DMS 273 treated with DMSO at 0.1 percent for 48 hours (cell line): ENCODE data around the gene AVEN.
"Not testable (repeated sequence)": the region's sequence is repeated elsewhere in the genome, so short reads cannot be mapped to it uniquely, and the experiment has no call there.

ENCODE experiments used
- DNase-seq: peaks from one replicate; lab custom pipeline; 2025; lab: John Stamatoyannopoulos, UW

The AVEN gene, protein sequence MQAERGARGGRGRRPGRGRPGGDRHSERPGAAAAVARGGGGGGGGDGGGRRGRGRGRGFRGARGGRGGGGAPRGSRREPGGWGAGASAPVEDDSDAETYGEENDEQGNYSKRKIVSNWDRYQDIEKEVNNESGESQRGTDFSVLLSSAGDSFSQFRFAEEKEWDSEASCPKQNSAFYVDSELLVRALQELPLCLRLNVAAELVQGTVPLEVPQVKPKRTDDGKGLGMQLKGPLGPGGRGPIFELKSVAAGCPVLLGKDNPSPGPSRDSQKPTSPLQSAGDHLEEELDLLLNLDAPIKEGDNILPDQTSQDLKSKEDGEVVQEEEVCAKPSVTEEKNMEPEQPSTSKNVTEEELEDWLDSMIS

DNA sequence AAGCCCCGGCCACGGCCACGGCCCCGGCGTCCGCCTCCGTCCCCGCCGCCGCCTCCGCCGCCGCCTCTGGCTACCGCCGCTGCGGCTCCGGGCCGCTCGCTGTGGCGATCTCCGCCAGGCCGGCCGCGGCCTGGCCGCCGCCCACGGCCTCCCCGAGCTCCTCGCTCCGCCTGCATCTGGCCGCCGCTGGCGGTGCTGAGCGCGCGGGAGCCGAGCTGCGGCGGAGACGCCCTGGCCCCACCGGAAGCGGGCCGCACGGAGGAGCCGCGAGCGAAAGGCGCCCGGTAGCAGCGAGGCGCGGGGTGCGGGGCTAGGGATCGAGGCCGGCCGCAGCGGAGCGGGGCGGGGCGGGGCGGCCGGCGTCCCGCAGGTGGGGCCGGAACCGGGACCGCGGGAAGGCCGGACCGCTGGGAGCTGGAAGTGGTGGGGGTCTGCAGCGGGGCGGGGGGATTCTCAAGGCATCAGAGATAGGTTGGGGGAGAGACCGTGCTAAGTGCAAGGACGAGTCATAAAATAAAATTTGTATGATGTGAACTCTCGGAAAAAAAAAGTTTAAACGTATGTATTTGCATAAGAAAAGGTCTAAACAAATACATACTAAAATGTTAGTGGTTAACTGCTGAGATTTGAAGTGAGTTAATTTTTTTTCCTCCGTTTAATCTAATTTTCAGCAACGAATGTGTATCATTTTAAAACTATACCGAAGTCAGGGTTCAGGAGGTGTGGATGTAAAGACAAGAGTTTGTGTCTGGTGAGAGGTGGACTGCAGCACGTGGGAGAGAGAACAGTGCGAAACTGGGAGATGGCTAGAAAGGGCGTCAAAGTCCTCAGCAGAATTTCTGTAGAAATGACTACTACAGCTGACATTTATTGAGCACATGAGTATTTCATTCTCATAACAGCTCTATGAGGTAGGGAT, at the start of gene AVEN:
Gene AVEN (minus strand): TSS at position 334 of the 919 bp plus-strand sequence. CDS start 158 bp downstream, at position 176.
- DNase-seq = no peak

- no peak for DNase-seq
These were observed 46.7 kb upstream of the AVEN start for GRCh38 chr15:34085746-34086145.

- no peak for DNase-seq
These were observed 45.1 kb upstream of the AVEN start for GRCh38 chr15:34084086-34084485.

- no peak for DNase-seq
These were observed 40.9 kb upstream of the AVEN start for GRCh38 chr15:34079904-34080303.

DNA sequence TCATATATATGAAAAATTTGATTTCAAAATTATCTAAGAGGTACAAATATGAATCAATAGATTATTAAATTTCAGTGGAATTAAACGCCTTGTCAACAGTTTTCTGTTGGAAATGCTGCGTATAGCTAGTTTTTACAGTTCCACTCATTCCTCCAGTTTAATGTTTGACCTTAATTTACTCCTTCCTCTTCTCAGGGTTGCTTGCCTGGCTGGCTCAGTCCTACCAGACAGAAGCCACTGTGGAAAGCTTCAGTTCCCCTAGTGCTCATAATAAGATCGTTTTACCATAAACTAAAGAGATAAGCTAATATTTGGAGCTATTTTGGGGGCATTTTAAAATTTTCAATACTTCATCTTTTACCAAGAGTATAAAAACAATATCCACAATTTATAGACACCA, 39.9 kb upstream of the AVEN start:
- DNase-seq = no peak

- DNase-seq = no peak
These were observed 37.8 kb upstream of the AVEN start for GRCh38 chr15:34076785-34077184.

DNA sequence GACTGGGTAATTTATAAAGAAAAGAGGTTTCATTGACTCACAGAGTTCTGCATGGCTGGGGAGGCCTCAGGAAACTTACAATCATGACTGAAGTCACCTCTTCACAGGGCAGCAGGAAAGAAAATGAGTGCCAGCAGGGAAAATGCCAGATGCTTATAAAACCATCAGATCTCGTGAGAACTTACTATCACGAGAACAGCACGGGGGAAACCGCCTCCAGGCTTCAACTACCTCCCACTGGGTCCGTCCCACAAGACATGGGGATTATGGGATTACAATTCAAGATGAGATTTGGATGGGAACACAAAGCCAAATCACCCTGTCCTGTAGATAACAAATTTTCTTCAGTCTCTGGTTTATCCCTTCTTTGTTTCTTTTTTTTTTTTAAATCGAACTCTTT, 31.0 kb upstream of the AVEN start:
- no peak for DNase-seq

DNA sequence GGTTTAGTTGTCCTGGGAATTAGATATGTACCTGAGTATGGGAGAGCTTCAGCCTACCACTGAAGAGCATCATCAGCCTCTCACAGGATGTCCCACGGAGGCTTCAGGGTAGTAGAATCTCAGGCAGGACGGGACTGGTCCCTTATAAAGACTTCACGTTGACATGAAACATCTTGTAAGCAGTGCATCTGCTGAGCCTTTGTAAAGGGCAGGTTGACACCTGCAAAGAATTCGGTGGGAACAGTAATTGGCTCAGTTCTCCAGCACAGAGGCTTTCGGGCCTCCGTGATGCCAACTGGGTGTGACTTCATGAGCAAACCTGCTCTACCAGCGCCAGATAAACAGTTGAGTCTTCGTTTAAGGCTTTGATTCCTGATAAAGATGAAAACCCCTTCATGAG, 26.9 kb upstream of the AVEN start:
- no peak for DNase-seq

GRCh38 chr15:34065261-34065660, 26.3 kb upstream of the AVEN start:
- no peak for DNase-seq

GRCh38 chr15:34064438-34064837, 25.4 kb upstream of the AVEN start:
- DNase-seq = no peak

GRCh38 chr15:34059946-34060345, 20.9 kb upstream of the AVEN start:
- no peak for DNase-seq

- no peak for DNase-seq
These were observed 20.5 kb upstream of the AVEN start for GRCh38 chr15:34059476-34059875.

GRCh38 chr15:34056911-34057310, 17.9 kb upstream of the AVEN start:
- DNase-seq = no peak

DNA sequence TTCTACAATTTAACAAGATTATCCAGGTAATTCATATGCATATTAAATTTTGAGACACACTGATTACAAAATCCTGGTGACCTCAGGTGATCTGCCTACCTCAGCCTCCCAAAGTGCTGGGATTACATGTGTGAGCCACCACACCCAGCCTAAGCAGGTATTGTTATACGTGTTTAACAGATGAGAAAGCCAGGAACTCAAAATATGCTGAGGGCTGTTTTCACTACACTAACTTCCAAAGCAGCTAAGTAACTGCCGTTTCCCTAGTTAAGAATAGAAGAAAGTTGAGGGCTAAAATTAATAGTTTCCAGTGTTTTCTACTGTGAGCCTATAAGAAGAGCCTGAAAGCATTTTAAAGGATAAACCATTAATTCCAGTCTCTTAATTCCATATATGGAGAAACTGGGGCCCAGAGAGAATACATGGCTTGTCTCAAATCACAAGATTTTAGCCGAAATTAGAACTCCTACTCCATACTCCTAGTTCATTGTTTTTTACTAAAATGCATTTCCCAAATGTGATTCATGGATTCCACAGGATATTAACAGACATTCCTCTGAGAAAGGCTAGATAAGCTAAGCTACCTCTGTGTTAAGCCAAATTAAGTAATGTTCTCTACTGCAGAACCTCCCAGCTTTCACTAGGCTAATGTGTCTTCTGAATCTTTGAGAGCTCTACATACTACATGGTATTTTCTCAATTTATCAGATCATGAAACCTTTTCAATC, 17.0 kb upstream of the AVEN start:
- no peak for DNase-seq

DNA sequence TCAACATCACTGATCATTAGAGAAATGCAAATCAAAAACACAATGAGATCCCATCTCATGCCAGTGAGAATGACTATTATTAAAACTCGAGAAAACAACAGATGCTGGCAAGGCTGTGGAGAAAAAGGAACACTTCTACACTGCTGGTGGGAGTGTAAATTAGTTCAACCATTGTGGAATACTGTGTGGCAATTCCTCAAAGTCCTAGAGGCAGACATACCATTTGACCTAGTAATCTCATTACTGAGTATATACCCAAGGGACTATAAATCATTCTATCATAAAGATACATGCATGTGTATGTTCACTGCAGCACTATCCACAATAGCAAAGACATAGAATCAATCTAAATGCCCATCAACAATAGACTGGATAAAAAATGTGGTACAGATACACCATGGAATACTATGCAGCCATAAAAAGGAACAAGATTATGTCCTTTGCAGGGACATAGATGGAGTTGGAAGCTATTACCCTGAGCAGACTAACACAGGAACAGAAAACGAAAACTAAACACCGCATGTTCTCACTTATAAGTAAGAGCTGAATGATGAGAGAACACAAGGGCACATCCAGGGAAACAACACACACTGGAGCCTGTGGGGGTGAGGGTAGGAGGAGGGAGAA, 15.2 kb upstream of the AVEN start:
- no peak for DNase-seq

DNA sequence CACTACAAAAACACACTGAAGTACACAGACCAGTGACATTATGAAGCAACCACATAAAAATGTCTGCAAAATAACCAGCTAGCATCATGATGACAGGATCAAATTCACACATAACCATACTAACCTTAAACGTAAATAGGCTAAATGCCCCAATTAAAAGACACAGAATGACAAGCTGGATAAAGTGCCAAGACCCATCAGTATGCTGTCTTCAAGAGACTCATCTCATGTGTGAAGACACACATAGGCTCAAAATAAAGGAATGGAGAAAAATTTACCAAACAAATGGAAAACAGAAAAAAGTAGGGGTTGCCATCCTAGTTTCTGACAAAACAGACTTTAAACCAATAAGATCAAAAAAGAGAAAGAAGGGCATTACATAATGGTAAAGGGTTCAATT, 11.4 kb upstream of the AVEN start:
- DNase-seq = not testable (repeated sequence)

DNA sequence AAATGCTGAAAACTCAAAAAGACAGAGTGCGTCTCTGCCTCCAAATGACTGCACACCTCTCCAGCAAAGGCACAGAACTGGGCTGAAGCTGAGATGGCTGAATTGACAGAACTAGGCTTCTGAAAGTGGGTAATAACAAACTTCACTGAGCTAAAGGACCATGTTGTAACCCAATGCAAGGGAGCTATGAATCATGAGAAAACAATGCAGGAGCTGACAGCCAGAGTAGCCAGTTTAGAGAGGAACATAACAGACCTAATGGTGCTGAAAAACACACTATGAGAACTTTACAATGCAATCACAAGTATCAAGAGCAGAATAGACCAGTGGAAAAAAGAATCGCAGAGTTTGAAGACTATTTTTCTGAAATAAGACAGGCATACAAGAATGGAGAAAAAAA, 10.1 kb upstream of the AVEN start:
- no peak for DNase-seq

- no peak for DNase-seq
These were observed 9.1 kb upstream of the AVEN start for GRCh38 chr15:34047893-34048775.

DNA sequence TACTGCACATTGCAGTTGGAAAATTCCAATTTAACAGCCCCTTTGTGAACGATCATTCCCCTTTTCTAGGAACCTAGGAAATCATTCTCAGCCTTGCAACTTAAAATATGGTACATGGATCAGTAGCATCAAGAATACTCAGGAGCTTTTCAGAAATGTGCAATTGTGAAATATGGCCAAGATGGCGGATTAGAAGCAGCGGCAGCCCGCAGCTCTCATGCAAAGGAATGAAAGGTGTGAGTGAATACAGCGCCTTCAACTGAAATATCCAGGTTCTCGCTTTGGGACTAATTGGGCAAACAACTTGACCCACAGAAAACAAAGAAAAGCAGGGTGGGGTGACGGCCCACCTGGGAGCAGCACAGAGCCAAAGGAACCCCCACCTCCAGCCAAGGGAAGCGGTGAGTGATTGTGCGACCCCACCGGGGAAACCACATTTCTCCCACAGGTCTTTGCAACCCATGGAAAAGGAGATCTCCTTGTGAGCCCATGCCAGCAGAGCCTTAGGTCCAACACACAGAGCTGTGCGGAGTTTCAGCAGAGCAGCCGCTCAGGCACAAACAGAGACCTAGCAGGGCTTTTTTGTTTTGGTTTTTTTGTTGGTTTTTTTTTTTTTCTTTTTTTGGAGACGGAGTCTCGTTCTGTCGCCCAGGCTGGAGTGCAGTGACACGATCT, 7.6 kb upstream of the AVEN start:
- no peak for DNase-seq

DNA sequence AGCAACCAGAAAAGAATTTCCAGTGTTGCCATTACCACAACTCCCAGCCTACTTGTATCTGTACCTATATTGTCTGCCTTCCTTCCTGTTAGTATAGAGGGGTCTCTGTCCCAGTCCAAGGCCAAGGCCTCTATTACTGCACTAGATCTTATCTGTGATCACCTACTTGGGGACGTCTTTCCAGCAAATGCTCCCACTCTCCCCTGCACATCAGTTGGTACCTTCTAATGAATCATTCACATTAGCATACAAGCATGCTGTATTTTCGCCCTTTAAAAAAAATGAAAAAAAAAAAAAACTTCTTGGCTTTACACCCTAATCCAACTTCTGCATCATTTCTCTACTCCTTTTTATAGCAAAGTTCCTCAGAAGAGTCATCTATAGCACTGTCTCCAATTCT, 4.8 kb upstream of the AVEN start:
- no peak for DNase-seq
